ENCODE data around the gene EFCAB11.
A peak's percentile ranks its signal among the peaks of the same experiment; 100 is the strongest.

EFCAB11 gene

DNA sequence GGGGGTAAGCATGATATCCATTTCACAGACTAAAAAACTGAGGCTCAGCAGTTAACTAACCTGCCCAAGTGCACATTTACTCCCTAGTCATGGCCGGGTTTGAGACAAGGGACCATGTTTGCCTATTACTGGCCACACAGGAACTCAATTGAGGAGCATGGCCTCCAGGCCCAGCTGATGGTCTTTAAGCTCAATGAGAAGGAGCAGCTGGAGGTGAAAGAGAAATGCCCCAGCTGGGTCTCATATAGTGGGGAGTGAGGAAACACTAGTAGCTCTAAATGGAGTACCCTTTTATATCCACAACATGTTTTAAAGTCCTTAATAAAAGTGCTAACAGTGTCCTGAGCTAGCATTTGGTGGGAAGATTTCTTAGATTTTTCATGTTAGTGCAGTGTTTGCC lies 2.8 kb upstream of the EFCAB11 start:
- no peak for DNase-seq (ENCODE audit: low read depth in 2 of 2)

DNA sequence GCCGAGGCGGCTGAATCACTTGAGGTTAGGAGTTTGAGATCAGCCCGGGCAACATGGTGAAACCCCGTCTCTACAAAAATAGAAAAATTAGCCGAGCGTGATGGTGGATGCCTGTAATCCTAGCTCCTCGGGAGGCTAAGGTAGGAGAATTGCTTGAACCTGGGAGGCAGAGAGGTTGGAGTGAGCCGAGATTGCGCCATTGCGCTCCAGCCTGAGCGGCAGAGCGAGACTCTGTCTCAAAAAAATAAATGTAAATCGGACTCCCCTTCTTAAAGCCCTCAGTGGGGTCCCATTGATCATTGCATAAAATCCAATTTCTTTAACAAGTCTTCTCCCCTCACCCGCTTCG lies 2.1 kb upstream of the EFCAB11 start:
- DNase-seq (ENCODE audit: low read depth in 2 of 2) = no peak

DNA sequence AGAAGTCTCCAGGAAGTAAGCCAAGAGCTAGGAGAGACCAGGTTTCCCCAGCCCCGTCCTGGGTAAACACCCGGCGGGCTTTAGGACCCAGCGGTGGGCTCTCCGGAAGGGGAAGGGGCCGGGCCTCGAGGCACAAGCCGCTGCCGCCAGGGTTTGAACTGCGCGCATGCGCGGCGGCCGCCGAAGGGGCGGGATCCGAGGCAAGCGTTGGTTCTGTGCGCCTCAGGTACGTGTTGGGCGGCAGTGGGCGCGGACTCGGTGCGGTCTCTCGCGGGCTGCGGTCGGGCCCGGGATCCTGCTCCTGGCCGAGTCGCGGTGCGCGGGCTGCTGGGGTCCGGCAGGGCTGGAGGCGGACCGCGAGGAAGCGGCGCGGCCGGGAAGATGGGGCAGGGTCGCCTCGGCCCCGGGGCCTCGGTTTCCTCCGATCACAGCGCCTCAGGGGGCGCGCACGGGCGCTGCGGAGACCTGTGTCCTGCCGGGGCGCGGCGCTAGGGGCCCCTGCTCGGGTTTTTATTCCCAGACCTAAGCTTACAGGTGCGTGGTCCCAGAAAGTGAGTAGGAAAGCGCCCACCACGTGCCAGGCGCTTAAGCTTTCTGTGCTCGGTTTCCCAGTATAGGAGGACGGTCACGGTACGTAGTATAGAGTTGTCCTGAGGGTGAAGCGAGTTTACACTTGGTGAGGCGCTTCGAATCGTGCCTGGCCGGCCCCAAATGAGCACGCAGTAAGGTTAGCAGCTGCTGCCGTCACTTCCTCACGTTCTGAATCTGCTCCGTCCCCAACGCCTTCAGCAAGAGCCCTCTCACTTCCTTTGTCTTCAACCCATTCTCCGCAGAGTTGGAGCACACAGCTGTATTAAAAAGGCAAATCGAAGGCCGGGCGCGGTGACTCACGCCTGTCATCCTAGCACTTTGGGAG lies 1.5 kb upstream of the EFCAB11 start, which contains the start of gene TDP1:
TDP1 (plus strand) TSS at position 183 of the 916 bp plus-strand sequence. CDS start 7,188 bp downstream, outside the sequence.
- peak; percentile 96 to 97 for DNase-seq (ENCODE audit: low read depth in 2 of 2)

DNA sequence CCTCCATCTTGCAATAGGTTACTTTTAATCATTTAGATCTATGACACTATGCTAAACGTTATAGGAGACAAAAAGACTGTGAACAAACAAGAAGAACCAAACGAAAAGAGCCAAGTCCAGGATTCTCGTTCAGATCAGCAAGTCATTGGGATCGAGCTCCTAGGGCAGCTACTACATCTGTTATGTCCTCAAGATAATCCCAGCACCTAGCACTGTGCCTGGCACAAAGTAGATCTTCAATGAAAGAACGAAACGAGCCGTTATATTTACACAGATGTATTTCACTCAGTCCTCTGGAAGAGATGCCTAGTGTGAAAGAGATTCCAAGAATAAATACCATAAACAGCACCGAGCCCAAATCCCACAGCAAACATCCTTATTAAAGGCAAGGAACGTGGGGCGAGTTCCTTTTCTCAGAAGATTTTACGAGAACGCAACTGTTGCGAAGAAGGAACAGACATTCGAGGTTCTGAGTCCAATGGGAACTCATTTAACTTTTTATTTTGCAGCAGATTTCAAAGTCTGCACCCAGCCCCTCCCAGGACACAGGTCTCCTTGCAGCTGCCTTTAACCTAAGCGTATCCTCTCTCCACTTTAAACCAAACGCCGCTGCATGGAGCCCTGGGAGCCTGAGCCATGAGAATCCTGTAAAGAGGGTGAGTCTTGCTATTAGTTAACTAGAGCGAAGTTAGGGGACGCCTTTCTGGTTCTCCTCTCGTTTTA lies 653 bp upstream of the EFCAB11 start:
- DNase-seq (ENCODE audit: low read depth in 2 of 2) = no peak

DNA sequence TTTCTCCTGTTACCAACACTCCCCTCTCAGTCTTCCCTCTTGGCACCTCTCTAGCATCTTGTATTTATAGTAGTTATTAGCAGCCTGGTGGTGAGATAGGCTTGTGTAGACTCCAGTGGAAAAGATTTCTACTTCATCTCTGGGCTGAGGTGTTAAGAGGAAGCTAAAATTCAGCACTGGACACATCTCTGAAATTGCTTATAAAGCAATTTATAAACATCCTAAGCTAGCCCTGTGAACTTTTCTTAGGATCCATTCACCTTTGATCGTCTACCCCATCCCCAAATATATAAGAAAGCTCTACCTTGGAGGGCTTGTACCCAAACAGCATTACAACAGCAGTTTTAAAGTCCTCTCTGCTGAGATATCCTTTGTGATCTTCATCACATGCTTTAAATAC lies 928 bp downstream of the EFCAB11 start:
- no peak for DNase-seq (ENCODE audit: low read depth in 2 of 2)

DNA sequence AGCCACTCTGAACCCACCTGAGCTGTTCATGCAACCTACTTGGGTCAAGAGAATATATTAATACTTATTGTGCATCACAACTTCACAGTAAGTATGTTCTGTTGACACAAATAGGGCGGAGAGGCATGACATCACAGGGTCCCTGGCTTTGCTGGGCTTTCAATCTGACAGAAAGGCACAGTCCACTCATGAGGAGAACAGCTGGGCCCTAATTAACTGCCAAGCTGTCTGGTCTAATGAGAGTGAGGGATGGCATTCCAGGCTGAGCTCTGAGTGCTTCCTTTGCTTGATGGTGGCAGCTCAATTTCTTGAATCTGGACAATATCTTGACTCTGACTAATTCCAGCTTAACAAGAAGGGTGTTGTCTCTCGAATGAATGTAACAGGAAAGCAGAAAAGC lies 2.0 kb downstream of the EFCAB11 start:
- DNase-seq (ENCODE audit: low read depth in 2 of 2) = no peak

DNA sequence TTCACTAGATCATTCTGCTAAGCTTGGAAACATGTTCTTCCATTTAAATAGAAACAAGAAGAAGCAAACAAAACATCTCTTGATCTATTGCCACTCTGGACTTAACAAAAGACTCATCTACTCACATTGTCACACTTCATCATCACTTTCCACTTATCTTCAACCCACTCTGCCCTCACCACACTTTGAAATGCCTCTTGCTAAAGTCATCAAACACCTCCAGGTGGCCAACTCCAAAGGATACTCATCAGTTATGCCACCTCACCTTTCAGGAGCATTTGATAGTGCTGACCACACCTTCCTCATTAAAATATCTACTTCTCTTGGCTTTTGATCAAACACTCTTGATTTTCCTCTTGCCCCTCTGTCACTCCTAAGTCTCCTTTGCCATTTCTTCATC lies 7.2 kb downstream of the EFCAB11 start:
- DNase-seq (ENCODE audit: low read depth in 2 of 2) = no peak

DNA sequence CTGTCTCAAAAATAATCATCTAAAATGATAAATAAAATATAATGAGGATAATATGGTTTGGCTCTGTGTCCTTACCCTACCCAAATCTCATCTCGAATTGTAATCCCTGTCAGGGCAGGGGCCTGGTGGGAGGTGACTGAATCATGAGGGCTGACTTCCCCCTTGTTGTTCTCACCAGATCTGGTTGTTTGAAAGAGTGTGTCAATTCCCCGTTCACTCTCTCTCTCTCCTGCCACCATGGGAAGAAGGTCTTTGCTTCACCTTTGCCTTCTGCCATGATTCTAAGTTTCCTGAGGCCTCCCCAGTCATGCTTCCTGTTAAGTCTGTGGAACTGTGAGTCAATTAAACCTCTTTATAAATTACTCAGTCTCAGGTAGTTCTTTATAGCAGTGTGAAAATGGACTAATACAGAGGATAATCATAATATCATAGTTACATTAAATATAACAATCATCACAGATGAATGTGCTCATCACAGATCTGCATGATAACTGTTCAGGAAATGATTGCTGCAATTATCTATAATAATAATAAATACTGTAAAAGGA lies 12.6 kb downstream of the EFCAB11 start:
- no peak for DNase-seq (ENCODE audit: low read depth in 2 of 2)

DNA sequence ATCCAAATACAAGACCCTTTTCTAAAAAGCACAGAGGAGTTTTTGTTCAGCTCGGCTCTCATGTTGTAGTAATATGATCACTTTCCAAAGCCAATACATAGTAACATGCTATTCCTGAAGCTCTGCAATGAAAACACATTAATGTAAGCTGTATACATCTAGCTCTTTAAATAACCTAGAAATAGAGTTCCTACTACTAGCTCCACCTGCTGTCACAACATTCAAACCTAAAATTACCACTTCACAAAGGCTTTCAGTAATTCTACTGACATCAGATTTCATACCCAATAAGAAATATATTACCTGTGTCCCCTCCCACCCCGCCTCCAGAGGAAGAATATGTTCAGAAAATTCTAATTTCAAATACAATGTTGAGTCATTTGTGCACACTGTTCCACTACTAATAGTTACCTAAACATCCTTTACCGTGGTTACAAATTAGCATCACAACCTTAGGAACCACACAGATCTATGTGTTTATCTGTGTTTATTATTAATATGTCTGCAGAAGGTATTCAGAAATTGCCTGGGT lies 17.8 kb downstream of the EFCAB11 start:
- DNase-seq (ENCODE audit: low read depth in 2 of 2) = no peak

DNA sequence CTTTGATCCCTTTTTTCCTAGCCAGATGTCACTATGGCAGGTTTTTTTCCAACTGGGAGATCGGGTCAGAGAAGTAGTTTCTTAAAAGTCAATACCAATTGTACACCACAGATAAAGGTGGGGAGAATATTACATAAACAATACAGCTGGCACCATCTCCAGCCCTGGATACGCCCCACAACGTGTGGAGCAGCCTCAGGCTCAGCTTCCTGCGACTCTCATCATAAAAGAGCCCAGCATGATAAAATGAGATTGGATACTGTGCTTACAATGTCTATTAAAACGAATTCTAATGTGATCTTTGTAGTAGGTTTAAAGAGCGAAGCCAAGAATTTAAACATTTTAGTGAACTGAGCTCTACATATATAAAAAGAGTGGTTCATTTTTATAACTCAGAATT lies 21.5 kb downstream of the EFCAB11 start:
- DNase-seq (ENCODE audit: low read depth in 2 of 2) = no peak

DNA sequence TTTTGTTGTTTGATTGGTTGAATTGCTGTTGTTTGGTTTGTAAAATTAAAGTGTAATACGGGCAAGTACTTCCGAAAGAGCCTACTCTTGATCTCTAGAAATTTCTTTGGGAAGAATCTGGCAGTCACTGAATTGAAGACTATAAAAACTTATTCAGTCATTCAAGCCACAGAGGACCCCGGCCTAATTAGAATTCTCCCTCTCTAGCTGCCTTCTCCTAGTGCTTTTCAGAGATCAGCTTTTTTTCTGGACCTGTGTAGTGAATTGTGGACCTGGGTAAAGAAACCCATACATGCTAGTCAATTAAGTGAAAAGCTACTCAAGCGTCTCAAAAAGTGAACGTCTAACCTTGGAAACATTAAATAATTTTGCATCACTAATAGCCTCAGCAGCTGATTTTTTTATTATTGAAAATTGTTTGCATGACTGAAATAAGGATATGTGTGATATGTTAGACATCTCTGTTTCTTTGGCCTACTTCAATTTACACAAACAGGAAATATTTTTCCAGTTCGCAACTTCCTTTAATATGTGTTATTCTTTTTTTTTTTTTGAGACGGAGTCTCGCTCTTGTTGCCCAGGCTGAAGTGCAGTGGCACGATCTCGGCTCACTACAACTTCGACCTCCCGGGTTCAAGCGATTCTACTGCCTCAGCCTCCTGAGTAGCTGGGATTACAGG lies 27.2 kb downstream of the EFCAB11 start:
- no peak for DNase-seq (ENCODE audit: low read depth in 2 of 2)

DNA sequence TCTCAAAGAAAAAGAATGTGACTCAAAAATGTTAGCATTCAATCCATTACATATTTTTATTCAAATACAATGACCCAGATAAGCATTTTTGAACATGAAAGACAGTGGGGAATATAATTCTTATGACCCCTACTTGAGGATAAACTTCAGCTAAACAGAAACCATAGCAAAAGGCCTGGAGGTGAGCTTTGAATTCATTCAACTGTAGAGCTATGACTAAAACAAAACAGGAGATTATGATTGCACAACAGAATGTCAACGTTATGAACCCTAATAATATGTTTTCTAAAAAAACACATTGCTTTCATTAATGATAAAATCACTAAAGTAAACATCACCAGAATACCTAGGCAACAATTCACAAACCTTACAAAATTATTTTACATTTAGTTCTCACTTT lies 27.8 kb downstream of the EFCAB11 start:
- no peak for DNase-seq (ENCODE audit: low read depth in 2 of 2)

DNA sequence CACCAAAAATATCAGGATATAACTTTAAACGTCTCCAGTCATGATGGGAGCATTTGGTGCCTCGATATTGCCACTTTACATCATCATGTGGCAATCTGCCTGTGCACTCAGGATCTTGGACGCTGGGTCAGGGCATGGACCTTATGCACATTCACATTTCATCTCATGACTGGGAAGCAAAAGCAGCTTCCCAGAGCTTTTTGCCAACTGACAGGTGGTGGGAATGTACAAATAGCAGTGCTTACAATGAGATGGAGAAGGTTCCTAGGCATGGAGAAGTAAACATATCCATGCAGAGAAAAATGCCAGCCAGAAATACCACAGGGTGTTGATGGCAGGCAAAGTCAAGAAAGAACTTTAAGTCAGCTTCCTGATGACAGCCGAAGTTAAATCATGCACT lies 30.3 kb downstream of the EFCAB11 start:
- DNase-seq (ENCODE audit: low read depth in 2 of 2) = no peak

DNA sequence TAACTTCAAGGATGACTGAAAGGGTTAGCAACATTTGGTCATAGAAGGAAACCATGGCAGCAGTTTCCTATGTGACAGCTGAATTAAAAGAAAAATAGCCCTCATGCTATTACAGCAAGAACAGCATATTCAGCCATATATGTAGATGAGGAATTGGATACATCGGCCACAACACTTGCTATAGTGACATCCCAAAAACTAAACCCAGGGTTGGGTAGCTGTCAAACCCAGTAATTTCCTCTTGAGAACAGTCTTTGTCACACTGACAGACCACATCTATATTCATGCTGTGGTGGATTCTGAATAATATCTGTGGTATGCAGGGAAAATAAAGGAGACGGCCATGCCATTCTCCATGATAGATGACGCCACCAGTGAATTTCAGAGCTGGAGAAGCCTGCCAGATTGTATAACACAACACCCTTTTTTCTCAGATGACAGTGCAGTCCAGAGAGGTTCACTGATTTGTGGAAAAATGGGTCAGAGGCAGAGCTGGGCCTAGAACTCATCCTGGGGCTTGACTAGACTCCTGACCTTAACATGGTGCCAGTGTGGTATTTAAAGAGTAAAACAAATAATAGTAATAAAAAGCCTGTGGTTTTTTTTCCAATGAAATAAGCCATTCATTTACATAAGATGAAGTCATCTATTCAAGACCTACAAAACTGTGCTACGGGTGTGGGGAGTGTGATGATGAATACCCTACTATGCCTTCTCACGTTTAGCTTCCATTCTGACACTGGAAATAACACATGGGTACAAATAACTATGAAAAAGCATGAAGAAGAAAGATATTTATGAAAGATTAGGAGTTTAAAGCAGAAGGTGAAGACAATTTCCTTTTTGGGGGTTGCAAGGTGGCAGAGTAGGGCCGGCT lies 32.3 kb downstream of the EFCAB11 start:
- DNase-seq (ENCODE audit: low read depth in 2 of 2) = no peak

DNA sequence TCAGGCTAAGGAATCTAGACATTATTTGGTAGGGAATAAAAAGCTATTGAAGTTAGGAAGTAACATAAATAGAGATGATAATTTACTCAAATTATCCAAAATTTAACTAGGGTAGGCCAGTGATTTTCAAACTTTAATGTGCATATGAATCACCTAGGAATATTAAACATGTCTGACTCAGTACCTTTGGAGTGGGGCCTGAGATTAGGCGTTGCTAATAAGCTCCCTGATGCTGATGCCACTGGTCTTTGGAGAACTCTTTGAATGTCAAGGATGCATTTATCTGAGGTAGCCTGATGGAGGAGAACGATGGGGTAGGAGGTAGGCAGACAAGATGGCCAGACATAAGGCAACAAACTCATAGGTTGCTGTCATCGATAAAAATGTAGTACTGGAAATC lies 33.2 kb downstream of the EFCAB11 start:
- no peak for DNase-seq (ENCODE audit: low read depth in 2 of 2)

DNA sequence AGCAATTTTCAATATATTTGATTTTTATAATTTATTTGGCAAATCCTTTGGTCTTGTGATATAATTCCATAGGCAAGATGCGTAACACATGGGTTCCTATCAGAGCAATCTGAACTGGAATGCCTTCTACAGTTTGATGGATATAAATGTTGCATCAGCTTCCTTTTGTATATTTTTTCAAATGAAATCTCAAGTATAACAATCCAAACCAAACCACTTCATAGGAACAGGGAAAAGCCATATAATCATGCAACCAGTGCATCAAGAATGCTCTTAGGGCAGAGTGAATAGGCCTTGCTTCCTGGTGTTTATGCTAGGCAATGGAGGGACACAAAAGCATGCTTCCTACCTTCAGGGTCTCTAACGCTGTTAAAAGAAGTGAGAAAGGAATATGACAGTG lies 34.5 kb downstream of the EFCAB11 start:
- DNase-seq (ENCODE audit: low read depth in 2 of 2) = no peak

DNA sequence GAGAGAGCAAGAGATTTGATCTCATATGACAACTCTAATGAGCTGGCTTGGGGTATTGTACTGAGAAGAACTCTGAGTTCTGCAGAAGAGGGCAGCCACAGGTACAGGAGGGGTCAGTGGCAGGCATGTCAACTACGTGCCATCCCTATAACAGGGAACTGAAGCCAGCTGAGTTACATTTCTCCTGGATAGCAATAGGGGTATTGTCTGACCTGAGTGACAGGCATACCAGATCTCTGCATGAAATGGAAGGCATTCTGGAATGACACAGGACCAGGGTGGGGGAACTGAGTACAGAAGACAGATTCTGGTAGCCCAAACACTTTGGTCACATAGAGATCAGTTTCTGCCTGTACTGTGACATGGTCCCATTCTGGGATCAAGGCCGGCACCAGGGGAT lies 35.8 kb downstream of the EFCAB11 start:
- no peak for DNase-seq (ENCODE audit: low read depth in 2 of 2)

DNA sequence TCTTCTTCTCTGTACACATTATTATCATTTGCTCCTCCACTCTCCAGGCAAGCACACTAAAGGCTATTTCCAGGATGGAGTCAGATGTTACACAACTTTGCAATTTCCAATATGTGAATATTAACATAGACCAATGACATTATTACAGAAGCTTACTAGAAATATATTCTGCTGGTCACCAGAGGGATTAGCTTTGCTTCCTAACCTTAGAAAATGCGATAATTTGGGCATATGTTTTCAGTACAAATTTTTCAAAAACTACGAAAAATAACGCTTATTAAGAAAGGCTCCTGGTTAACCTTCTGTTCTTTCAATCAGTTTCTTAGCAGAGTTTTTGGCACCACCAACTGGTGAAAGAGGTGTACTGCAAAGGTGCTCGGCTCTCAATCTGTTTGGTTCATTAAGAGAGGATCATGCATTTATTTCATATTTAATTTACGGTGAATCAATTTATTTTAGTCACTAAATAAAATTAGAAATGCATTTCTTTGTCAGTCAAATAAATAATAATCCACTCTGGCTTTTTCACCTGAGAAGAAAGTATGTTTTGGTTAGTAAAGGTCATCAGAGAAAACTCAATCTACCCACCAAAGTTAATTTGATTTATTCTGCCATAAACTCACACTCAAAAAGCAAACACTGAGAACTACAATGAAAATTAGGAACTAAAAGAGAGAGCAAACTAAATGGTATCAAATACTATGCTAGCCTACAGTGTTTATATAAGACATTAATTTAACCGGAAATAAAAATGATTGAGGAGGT lies 39.2 kb downstream of the EFCAB11 start:
- peak; percentile 14 to 21 for DNase-seq (ENCODE audit: low read depth in 2 of 2)

DNA sequence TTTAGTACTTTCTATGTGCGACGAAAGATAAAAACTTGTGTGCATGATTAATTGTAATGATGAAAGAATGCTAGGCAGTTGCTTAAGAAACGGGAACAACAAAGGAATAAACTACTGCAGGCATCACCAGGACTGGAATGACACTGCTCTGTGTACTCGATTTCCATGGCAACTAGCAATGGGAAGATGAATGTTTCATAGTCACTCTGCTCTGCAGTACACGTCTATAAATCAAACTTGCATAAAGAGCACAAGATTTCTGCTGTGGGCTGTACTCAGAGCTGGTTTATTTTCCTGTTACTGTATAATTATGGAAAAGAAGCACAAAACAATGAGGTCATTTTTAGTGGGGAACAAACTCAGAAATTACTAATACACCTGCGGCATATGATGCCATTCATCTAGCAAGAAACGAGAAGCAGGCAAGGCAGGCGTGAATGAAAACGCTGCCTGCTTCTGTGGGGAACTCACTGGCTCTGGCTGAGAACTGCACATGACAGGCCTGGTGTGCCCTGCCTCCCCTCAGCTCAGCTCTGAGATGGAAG lies 41.8 kb downstream of the EFCAB11 start:
- no peak for DNase-seq (ENCODE audit: low read depth in 2 of 2)

DNA sequence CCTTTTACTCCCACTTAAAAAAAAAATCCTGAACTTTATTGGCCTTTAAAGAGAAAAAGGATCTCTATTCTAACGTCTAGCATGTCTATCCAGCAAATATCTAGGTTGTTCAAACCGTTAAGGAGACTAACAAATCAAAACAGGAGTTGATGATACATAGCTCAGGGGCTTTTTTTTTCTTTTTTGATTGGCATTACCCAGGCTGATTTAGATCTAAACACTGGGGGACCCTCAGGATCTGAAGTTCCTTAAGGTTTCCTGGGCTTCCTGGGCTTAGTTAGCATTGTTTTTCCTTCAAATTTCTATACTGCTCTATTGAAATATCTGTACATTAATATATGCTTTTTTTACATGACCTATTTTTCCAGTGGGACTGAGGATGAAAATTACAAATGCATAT lies 42.3 kb downstream of the EFCAB11 start:
- no peak for DNase-seq (ENCODE audit: low read depth in 2 of 2)

Measured in stimulated activated CD8-positive, alpha-beta memory T cell treated with anti-CD3 and anti-CD28 coated beads, Interleukin-15, amount 100 ng/mL, for 48 hours (primary cell).